Uterus (tissue), 4 donors: Measurements from ENCODE around the gene DNMBP. TPM values are rescaled to one million over a fixed set of nuclear protein-coding genes. Genes with fewer than 3 reads are reported as not detected.

ENCODE experiments used
- DNase-seq, 2 donors: peaks; one replicate each; pipeline ENCODE4 v3.0.0-alpha.2; 2019 to 2020
- H3K27ac ChIP-seq, 2 donors: fragments of 200-600 bp; sonication (generic); 1 replicate in 1 of 2; 2 replicates in 1 of 2; pipeline ENCODE4 v1.5.1; 2016 to 2018
- H3K27me3 ChIP-seq, 2 donors: fragments of 200-600 bp; sonication (generic); one replicate each; pipeline ENCODE4 v1.5.1; 2018 to 2019; ENCODE audit warnings: control low read depth in 1 of 2
- H3K36me3 ChIP-seq, 2 donors: fragments of 200-600 bp; sonication (generic); one replicate each; pipeline ENCODE4 v1.5.1; 2019; ENCODE audit warnings: control low read depth in 1 of 2
- H3K4me1 ChIP-seq, 2 donors: fragments of 200-600 bp; sonication (generic); one replicate each; pipeline ENCODE4 v1.5.1; 2018 to 2019; ENCODE audit warnings: control low read depth in 1 of 2
- H3K4me3 ChIP-seq, 2 donors: fragments of 200-600 bp; sonication (generic); 1 replicate in 1 of 2; 2 replicates in 1 of 2; pipeline ENCODE4 v1.5.1; 2018 to 2019; ENCODE audit warnings: mild to moderate bottlenecking in 1 of 2
- H3K9me3 ChIP-seq, 2 donors: fragments of 200-600 bp; sonication (generic); one replicate each; pipeline ENCODE4 v1.5.1; 2019; ENCODE audit warnings: control low read depth in 1 of 2
- CTCF ChIP-seq, 4 experiments: fragments of 200-600 bp in 2 of 4; fragments of 450-650 bp in 2 of 4; sonication (generic) in 2 of 4; IDR thresholded peaks; one replicate each; pipeline ENCODE4 v1.5.1; 2016 to 2019; ENCODE audit warnings: antibody characterized with exemption in 4 of 4, mild to moderate bottlenecking in 2 of 4, moderate library complexity in 1 of 4
- POLR2A ChIP-seq, 2 donors: fragments of 450-650 bp; IDR thresholded peaks; one replicate each; pipeline ENCODE4 v1.6.1; 2016; ENCODE audit warnings: antibody characterized with exemption in 2 of 2, mild to moderate bottlenecking in 1 of 2, moderate library complexity in 1 of 2
- intact Hi-C: fragments of 100-400 bp; cut with DNase I; formaldehyde crosslinking; loops from one replicate; pipeline ENCODE4 v1.15.1; 2023; ENCODE audit warnings: low total_unique reads
- total RNA-seq, 4 donors: library from RNA; depleted of rRNA in 3 of 4; stranded (reverse); fragments of >200 nt in 3 of 4; gene quantifications; one replicate each; pipeline versions ENCODE4 v1.1.0 to v1.2.4, GENCODE V29; 2014 to 2023
- donor health status: DM: yes; HTN: yes; CAD: no.

Gene DNMBP
- total RNA-seq, 4 donors from 2014 or later, result 5.9 to 34.9 (median 22.4) TPM

GRCh38 chr10:100004805-100005510, 4.8 kb downstream of the DNMBP start:
- no peaks in the 10 kb centered on the region for H3K27me3 ChIP-seq
- peaks cover 11 to 18% of the 10 kb centered on the region in 2 donors for H3K4me1 ChIP-seq
- H3K9me3 ChIP-seq, result no peaks in the 10 kb centered on the region
- H3K36me3 ChIP-seq, result no peaks in the 10 kb centered on the region
- no peak for DNase-seq
- intact Hi-C loops, result no loop called here
- H3K4me3 ChIP-seq, result no peak overlapping the region
- H3K27ac ChIP-seq, result peak overlapping the region; percentile 79 to 92
- TF ChIP-seq POLR2A (IDR thresholded peaks at IDR 0.05), result no peak
- no peak for TF ChIP-seq CTCF (IDR thresholded peaks at IDR 0.05)

- H3K36me3 ChIP-seq, result no peaks in the 10 kb centered on the region
- no peak overlapping the region for H3K27ac ChIP-seq
- no peak overlapping the region for H3K4me3 ChIP-seq
- H3K4me1 ChIP-seq, result peaks cover 0 to 6% of the 10 kb centered on the region in 2 donors
- H3K9me3 ChIP-seq, result no peaks in the 10 kb centered on the region
- no peaks in the 10 kb centered on the region for H3K27me3 ChIP-seq
- intact Hi-C loops, result no loop called here
- no peak for DNase-seq
- TF ChIP-seq CTCF (IDR thresholded peaks at IDR 0.05), result no peak
- no peak for TF ChIP-seq POLR2A (IDR thresholded peaks at IDR 0.05)
Measured at GRCh38 chr10:100000109-100000644, 9.6 kb downstream of the DNMBP start.

GRCh38 chr10:99999319-100000108, 10.2 kb downstream of the DNMBP start:
- intact Hi-C loops, result loop anchor here (5.0 kb wide), 1 partner anchor 692 kb away; no protein-coding TSS in a partner anchor
- no peaks in the 10 kb centered on the region for H3K36me3 ChIP-seq
- H3K27me3 ChIP-seq, result no peaks in the 10 kb centered on the region
- no peak overlapping the region for H3K4me3 ChIP-seq
- TF ChIP-seq POLR2A (IDR thresholded peaks at IDR 0.05) (no peak), CTCF (IDR thresholded peaks at IDR 0.05) (no peak)
- no peaks in the 10 kb centered on the region for H3K9me3 ChIP-seq
- DNase-seq, result no peak
- H3K4me1 ChIP-seq, result peaks cover 0 to 6% of the 10 kb centered on the region in 2 donors
- peak overlapping the region in 1 of 2 donors; percentile 26 for H3K27ac ChIP-seq

GRCh38 chr10:99998889-99999288, 10.9 kb downstream of the DNMBP start:
- DNase-seq, result no peak
- Histone ChIP-seq H3K36me3 (no peaks in the 10 kb centered on the region), H3K4me1 (peaks cover 0 to 6% of the 10 kb centered on the region in 2 donors), H3K27me3 (no peaks in the 10 kb centered on the region), H3K27ac (no peak overlapping the region), H3K4me3 (no peak overlapping the region), H3K9me3 (no peaks in the 10 kb centered on the region)
- intact Hi-C loops, result loop anchor here (5.0 kb wide), 1 partner anchor 692 kb away; no protein-coding TSS in a partner anchor
- no peak for TF ChIP-seq CTCF (IDR thresholded peaks at IDR 0.05)
- TF ChIP-seq POLR2A (IDR thresholded peaks at IDR 0.05), result no peak
